ENCODE data around the gene RDH5. TPM values are rescaled to one million over a fixed set of nuclear protein-coding genes. Genes with fewer than 3 reads are reported as not detected.
A peak's percentile ranks its signal among the peaks of the same experiment; 100 is the strongest.

RDH5 gene
- total RNA-seq, 3 donors from 2014 or later = 18.9 to 90.9 (median 21.6) TPM

DNA sequence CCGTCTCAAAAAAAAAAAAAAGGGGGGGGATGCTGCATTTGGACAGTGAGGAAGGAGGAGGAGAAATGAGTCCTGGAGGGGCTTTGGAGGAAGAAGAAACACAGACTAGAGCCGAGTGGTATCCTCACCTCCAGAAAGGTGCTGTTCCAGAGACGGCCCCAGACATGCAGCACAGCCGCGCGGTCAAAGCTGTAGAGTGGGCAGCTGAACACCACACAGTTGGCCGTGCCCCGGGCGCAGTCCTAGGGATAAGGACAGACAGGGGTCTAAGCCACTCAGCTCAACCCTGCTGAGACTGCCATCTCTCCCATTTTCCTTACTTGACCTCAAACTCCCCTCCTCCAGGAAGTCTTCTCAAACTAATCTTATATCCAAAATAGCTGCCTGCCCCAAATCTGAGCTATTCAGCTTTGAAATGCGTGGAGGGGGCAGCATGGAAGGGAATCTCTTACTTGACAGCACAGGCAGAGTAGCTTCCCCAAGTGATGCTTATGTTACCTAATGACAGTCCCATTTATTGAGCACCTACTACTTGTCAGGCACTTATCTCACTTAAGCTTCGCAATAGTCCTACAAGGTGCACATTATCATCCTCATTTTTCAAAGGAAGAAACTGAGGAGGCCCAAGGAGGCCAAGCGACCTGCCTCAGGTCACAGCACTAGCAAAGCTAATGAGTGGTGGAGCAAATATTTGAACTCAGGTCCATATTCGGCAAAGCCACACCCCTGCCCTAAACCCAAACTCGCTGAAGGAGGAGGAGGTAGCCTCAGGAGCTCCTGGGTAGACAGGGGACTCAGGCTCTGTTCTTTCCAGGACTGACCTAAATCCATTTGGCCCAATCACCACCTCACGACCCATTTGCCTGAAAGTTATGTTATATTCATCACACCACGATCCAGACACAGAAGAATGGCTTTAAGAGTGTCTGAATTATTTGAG lies 31.2 kb upstream of the RDH5 start:
- TF ChIP-seq, protein P1, sequence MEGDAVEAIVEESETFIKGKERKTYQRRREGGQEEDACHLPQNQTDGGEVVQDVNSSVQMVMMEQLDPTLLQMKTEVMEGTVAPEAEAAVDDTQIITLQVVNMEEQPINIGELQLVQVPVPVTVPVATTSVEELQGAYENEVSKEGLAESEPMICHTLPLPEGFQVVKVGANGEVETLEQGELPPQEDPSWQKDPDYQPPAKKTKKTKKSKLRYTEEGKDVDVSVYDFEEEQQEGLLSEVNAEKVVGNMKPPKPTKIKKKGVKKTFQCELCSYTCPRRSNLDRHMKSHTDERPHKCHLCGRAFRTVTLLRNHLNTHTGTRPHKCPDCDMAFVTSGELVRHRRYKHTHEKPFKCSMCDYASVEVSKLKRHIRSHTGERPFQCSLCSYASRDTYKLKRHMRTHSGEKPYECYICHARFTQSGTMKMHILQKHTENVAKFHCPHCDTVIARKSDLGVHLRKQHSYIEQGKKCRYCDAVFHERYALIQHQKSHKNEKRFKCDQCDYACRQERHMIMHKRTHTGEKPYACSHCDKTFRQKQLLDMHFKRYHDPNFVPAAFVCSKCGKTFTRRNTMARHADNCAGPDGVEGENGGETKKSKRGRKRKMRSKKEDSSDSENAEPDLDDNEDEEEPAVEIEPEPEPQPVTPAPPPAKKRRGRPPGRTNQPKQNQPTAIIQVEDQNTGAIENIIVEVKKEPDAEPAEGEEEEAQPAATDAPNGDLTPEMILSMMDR (IDR thresholded peaks at IDR 0.05) = no peak
- TF ChIP-seq POLR2A (IDR thresholded peaks at IDR 0.05) (no peak), POLR2AphosphoS5 (IDR thresholded peaks at IDR 0.05) (no peak)
- H3K9me3 ChIP-seq = no peaks in the 10 kb centered on the region
- H3K4me3 ChIP-seq = no peak overlapping the region
- no peaks in the 10 kb centered on the region for H3K27me3 ChIP-seq
- H3K36me3 ChIP-seq = no peaks in the 10 kb centered on the region
- H3K27ac ChIP-seq = no peak overlapping the region
- intact Hi-C loops (cut with DNase I; ENCODE audit: low total_unique reads) = no loop called here
- H3K4me1 ChIP-seq = no peaks in the 10 kb centered on the region
- no peak for DNase-seq (ENCODE audit: low spot score in 2 of 2)

DNA sequence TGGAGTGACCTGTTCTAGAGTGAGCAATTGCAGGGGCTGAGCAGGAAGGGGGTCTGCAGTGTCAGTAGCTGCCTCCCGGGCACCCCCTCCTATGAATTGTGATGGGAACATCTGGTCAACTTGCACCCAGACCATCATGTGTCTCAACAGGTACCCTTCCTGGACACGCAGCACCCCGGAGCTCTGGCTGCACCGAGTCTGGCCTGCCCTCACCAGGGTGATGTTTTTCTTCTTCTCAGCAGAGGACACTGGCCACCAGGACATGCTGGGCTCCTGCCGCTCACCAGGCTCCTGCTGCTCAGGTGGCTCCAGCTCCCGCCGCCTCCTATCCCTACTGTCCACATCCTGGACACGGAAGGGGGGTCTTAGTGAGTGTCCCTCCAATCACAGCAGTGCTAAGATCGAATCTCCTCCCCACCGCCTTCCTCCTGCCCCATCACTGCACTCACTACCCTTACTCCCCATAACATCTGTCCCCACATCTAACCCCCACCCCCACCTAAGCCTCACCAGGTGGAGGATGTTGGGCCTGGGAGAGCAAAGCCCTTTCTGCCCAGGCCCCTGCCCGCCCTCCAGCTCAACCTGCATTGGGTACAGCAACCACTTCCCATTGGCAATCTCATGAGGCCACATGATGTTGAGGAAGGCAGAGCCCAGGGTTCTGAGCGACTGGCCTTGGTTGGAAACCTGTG lies 27.4 kb upstream of the RDH5 start:
- TF ChIP-seq, protein P1 (IDR thresholded peaks at IDR 0.05) = no peak
- TF ChIP-seq POLR2A (IDR thresholded peaks at IDR 0.05) (no peak), POLR2AphosphoS5 (IDR thresholded peaks at IDR 0.05) (no peak)
- Histone ChIP-seq H3K27me3 (no peaks in the 10 kb centered on the region), H3K4me1 (no peaks in the 10 kb centered on the region), H3K9me3 (no peaks in the 10 kb centered on the region), H3K4me3 (no peak overlapping the region), H3K27ac (no peak overlapping the region), H3K36me3 (no peaks in the 10 kb centered on the region)
- intact Hi-C loops (cut with DNase I; ENCODE audit: low total_unique reads) = no loop called here
- DNase-seq (ENCODE audit: low spot score in 2 of 2) = no peak

DNA sequence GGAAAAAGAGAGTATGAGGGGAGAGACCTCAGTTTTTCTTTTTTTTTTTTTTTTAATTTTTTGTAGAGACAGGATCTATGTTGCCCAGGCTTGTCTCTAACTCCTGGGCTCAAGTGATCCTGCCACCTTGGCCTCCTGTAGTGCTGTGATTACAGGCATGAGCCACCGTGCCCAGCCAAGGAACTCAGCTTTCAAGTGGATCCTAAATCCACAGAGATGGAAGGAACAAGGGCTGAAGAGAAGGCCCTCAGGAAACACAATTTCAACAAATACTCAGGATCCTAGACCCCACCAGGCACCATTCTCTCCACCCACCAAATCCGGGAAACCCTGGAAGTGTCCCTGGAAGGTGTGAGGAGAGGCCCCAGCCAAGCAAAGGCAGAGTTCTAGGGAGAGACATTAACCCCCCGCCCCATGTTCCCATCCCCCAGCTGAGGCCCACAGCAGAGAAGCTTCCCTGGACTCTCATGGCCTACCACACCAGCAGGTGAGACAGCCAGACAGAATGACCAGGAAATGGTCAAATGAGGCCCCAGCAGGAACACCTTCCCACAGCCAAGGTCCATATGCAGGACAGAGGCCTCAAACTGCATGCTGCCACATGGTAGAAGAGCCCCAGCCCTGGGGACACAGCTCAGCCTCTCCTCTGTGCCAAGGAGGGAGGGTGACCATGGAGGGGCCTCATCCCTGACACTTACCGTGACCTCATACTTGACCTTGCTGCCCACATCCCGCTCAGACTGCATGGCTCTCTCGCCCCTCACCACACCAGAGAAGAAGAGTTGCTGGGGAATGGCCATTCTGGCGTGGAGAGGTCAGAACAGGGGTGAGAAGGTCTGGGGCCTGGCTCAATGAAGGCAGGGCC lies 26.6 kb upstream of the RDH5 start:
- TF ChIP-seq, protein P1 (IDR thresholded peaks at IDR 0.05) = no peak
- no peak for TF ChIP-seq POLR2AphosphoS5 (IDR thresholded peaks at IDR 0.05)
- no peak for TF ChIP-seq POLR2A (IDR thresholded peaks at IDR 0.05)
- intact Hi-C loops (cut with DNase I; ENCODE audit: low total_unique reads) = no loop called here

DNA sequence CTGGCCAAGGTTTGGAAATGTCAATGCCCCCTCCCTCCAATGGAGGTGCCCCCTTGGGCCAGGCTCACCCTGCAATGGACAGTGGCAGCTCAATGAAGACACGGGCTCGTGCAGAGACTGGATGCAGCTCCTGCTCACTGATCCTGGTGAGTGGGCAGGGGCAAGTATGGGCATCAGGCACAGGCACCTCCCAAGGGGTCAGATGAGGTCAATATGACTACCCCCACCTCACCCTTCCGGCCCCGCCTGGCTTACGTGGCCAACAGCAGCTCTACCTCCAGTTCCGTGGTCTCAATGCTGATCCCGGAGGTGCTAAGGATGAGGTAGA lies 26.0 kb upstream of the RDH5 start:
- no peaks in the 10 kb centered on the region for H3K9me3 ChIP-seq
- intact Hi-C loops (cut with DNase I; ENCODE audit: low total_unique reads) = no loop called here
- H3K4me1 ChIP-seq = no peaks in the 10 kb centered on the region
- DNase-seq (ENCODE audit: low spot score in 2 of 2) = peak in 1 of 2 donors; percentile 30
- TF ChIP-seq POLR2A (IDR thresholded peaks at IDR 0.05) (no peak), POLR2AphosphoS5 (IDR thresholded peaks at IDR 0.05) (no peak)
- TF ChIP-seq, protein P1 (IDR thresholded peaks at IDR 0.05) = no peak
- H3K27me3 ChIP-seq = no peaks in the 10 kb centered on the region
- no peak overlapping the region for H3K27ac ChIP-seq
- no peak overlapping the region for H3K4me3 ChIP-seq
- H3K36me3 ChIP-seq = no peaks in the 10 kb centered on the region

More for the DNA sequence above, 26.6 kb upstream of the RDH5 start:
- H3K4me3 ChIP-seq = no peak overlapping the region
- no peak for DNase-seq (ENCODE audit: low spot score in 2 of 2)
- no peaks in the 10 kb centered on the region for H3K9me3 ChIP-seq
- H3K36me3 ChIP-seq = no peaks in the 10 kb centered on the region
- H3K27me3 ChIP-seq = no peaks in the 10 kb centered on the region
- H3K4me1 ChIP-seq = no peaks in the 10 kb centered on the region
- no peak overlapping the region for H3K27ac ChIP-seq
